Prostate gland (tissue), 2 donors: Measurements from ENCODE around the gene SH2D3C. TPM values are rescaled to one million over a fixed set of nuclear protein-coding genes. Genes with fewer than 3 reads are reported as not detected.

Experiments
- DNase-seq: peaks from one replicate; pipeline ENCODE4 v3.0.0-alpha.2; 2019; ENCODE audit warnings: low spot score
- H3K27ac ChIP-seq, 2 donors: fragments of 200-600 bp; sonication (generic); 2 replicates each; pipeline ENCODE4 v1.5.1; 2017 to 2019
- H3K27me3 ChIP-seq: fragments of 200-600 bp; sonication (generic); replicated peaks from 2 replicates; pipeline ENCODE4 v1.5.1; 2019; ENCODE audit not compliant: insufficient read depth
- H3K36me3 ChIP-seq, 2 donors: fragments of 200-600 bp; sonication (generic); 1 replicate in 1 of 2; 2 replicates in 1 of 2; pipeline versions ENCODE4 v1.5.1 to v1.8.1; 2017 to 2019
- H3K4me1 ChIP-seq: fragments of 200-600 bp; sonication (generic); replicated peaks from 2 replicates; pipeline ENCODE4 v1.5.1; 2019
- H3K4me3 ChIP-seq, 2 donors: fragments of 200-600 bp; sonication (generic); 2 replicates each; pipeline ENCODE4 v1.5.1; 2017 to 2019
- H3K9me3 ChIP-seq: fragments of 200-600 bp; sonication (generic); 2 replicates; pipeline ENCODE4 v1.5.1; 2017
- CTCF ChIP-seq, 4 experiments: fragments of 200-600 bp in 2 of 4; fragments of 450-650 bp in 2 of 4; sonication (generic) in 2 of 4; IDR thresholded peaks; 1 replicate in 3 of 4; 2 replicates in 1 of 4; pipeline ENCODE4 v1.5.1; 2016 to 2019; ENCODE audit warnings: antibody characterized with exemption in 4 of 4, mild to moderate bottlenecking in 2 of 4, moderate library complexity in 2 of 4
- POLR2A ChIP-seq: fragments of 450-650 bp; IDR thresholded peaks from one replicate; pipeline ENCODE4 v1.6.1; 2016; ENCODE audit warnings: antibody characterized with exemption, mild to moderate bottlenecking
- POLR2AphosphoS5 ChIP-seq: sonication (generic); formaldehyde crosslinking; IDR thresholded peaks from one replicate; pipeline ENCODE4 v1.6.1; 2017; ENCODE audit warnings: antibody characterized with exemption
- WGBS: methylation state at CpG from one replicate; pipeline ENCODE4 v1.1.5; 2018; 5-methylcytosine and 5-hydroxymethylcytosine counted together
- intact Hi-C: fragments of 100-400 bp; cut with DNase I; formaldehyde crosslinking; loops from one replicate; pipeline ENCODE4 v1.14.2; 2022
- total RNA-seq, 2 donors: library from RNA; depleted of rRNA; stranded (reverse); fragments of >200 nt; gene quantifications; one replicate each; pipeline ENCODE4 v1.1.0, GENCODE V29; 2016

The SH2D3C gene
- total RNA-seq, 2 donors from 2014 or later: 5.5 to 11.4 TPM

GRCh38 chr9:127808347-127809001 is 30.0 kb upstream of the SH2D3C start:
- Histone ChIP-seq H3K36me3 (peaks cover 6 to 17% of the 10 kb centered on the region in 2 donors), H3K4me3 (no peak overlapping the region), H3K9me3 (no peaks in the 10 kb centered on the region), H3K4me1 (peaks cover 11% of the 10 kb centered on the region), H3K27ac (no peak overlapping the region), H3K27me3 (no peaks in the 10 kb centered on the region)
- WGBS: 87% methylated on average over 5 of the region's 17 CpGs
- no peak for DNase-seq
- intact Hi-C loops: no loop called here
- TF ChIP-seq POLR2A: no peak
- no peak for TF ChIP-seq POLR2AphosphoS5
- no peak for TF ChIP-seq CTCF (IDR thresholded peaks at IDR 0.05)

- DNase-seq: no peak
- H3K4me3 ChIP-seq: no peak overlapping the region
- no peaks in the 10 kb centered on the region for H3K27me3 ChIP-seq
- no peak for TF ChIP-seq CTCF (IDR thresholded peaks at IDR 0.05)
- TF ChIP-seq POLR2A: no peak
- no peak for TF ChIP-seq POLR2AphosphoS5
- H3K27ac ChIP-seq: no peak overlapping the region
- H3K9me3 ChIP-seq: no peaks in the 10 kb centered on the region
- H3K4me1 ChIP-seq: peaks cover 13% of the 10 kb centered on the region
- H3K36me3 ChIP-seq: peaks cover 0 to 5% of the 10 kb centered on the region in 2 donors
- intact Hi-C loops: no loop called here
- WGBS: 93% methylated on average over 14 of the region's 14 CpGs
These were observed 28.4 kb upstream of the SH2D3C start for GRCh38 chr9:127806871-127807270.

- H3K9me3 ChIP-seq: no peaks in the 10 kb centered on the region
- no peak for TF ChIP-seq POLR2AphosphoS5
- peak in 1 of 4 experiments; percentile 20 for TF ChIP-seq CTCF (IDR thresholded peaks at IDR 0.05)
- intact Hi-C loops: no loop called here
- peaks cover 0 to 5% of the 10 kb centered on the region in 2 donors for H3K36me3 ChIP-seq
- 82% methylated on average over 8 of the region's 8 CpGs for WGBS
- peaks cover 16% of the 10 kb centered on the region for H3K4me1 ChIP-seq
- no peak overlapping the region for H3K27ac ChIP-seq
- H3K4me3 ChIP-seq: no peak overlapping the region
- no peak for DNase-seq
- no peaks in the 10 kb centered on the region for H3K27me3 ChIP-seq
These were observed 27.2 kb upstream of the SH2D3C start for GRCh38 chr9:127805620-127806019.

- WGBS: 40% methylated on average over 18 of the region's 18 CpGs
- intact Hi-C loops: loop anchor here (5.0 kb wide), 1 partner anchor 114 kb away; the partner anchor contains the start of gene ST6GALNAC4
These were observed 25.3 kb upstream of the SH2D3C start for GRCh38 chr9:127803507-127804352.

More at GRCh38 chr9:127803507-127804352, 25.3 kb upstream of the SH2D3C start:
- TF ChIP-seq POLR2A (no peak), CTCF (IDR thresholded peaks at IDR 0.05) (no peak), POLR2AphosphoS5 (no peak)
- Histone ChIP-seq H3K27me3 (no peaks in the 10 kb centered on the region), H3K4me3 (peak overlapping the region; percentile 63), H3K36me3 (peaks cover 0 to 5% of the 10 kb centered on the region in 2 donors), H3K4me1 (peaks cover 16% of the 10 kb centered on the region), H3K27ac (peak overlapping the region; percentile 92 to 93), H3K9me3 (no peaks in the 10 kb centered on the region)
- no peak for DNase-seq
